SH-SY5Y (cell line): ENCODE results near the gene GAS6.

Experiments used
- GATA2 ChIP-seq: IDR thresholded peaks from 2 replicates; pipeline ENCODE4 v1.6.1; 2011; ENCODE audit warnings: mild to moderate bottlenecking, low read depth, low read length
- GATA3 ChIP-seq: IDR thresholded peaks from 2 replicates; pipeline ENCODE4 v1.6.1; 2011; ENCODE audit warnings: low read depth, mild to moderate bottlenecking, low read length, moderate library complexity

- TF ChIP-seq GATA3 (no peak), GATA2 (no peak)
Measured at GRCh38 chr13:113841353-113841650, 22.6 kb downstream of the GAS6 start.
